Parathyroid adenoma (tissue), 2 donors: ENCODE data around the gene EIF2S2.
A peak's percentile ranks its signal among the peaks of the same experiment; 100 is the strongest.

Experiments
- H2AFZ ChIP-seq: fragments of 300-600 bp; sonication (generic); one replicate; pipeline ENCODE4 v1.7.0; 2017; ENCODE audit warnings: antibody characterized with exemption, mild to moderate bottlenecking
- H3K27ac ChIP-seq: fragments of 300-600 bp; sonication (generic); one replicate; pipeline ENCODE4 v1.7.0; 2017
- H3K27me3 ChIP-seq: fragments of 300-600 bp; sonication (generic); one replicate; pipeline ENCODE4 v1.7.0; 2017; ENCODE audit warnings: low read length; ENCODE audit not compliant: control insufficient read depth, insufficient read depth
- H3K36me3 ChIP-seq: fragments of 300-600 bp; sonication (generic); one replicate; pipeline ENCODE4 v1.7.0; 2017; ENCODE audit warnings: low read length; ENCODE audit not compliant: control insufficient read depth, insufficient read depth
- H3K4me1 ChIP-seq: fragments of 300-600 bp; sonication (generic); one replicate; pipeline ENCODE4 v1.7.0; 2017; ENCODE audit warnings: control low read depth
- H3K4me2 ChIP-seq: fragments of 300-600 bp; sonication (generic); one replicate; pipeline ENCODE4 v1.7.0; 2017; ENCODE audit warnings: low read length
- H3K4me3 ChIP-seq: fragments of 300-600 bp; sonication (generic); one replicate; pipeline ENCODE4 v1.7.0; 2017; ENCODE audit warnings: low read depth, low read length
- H3K79me2 ChIP-seq: fragments of 300-600 bp; sonication (generic); one replicate; pipeline ENCODE4 v1.7.0; 2017; ENCODE audit warnings: control low read depth
- H3K9ac ChIP-seq: fragments of 300-600 bp; sonication (generic); one replicate; pipeline ENCODE4 v1.7.0; 2017; ENCODE audit warnings: mild to moderate bottlenecking
- H3K9me3 ChIP-seq: fragments of 300-600 bp; sonication (generic); one replicate; pipeline ENCODE4 v1.7.0; 2017; ENCODE audit warnings: low read length; ENCODE audit not compliant: control insufficient read depth
- CTCF ChIP-seq: fragments of 300-600 bp; sonication (generic); IDR thresholded peaks from one replicate; pipeline ENCODE4 v1.7.0; 2017; ENCODE audit warnings: antibody characterized with exemption, mild to moderate bottlenecking
- donor health status: primary hyperparathyroidism.

Gene EIF2S2

DNA sequence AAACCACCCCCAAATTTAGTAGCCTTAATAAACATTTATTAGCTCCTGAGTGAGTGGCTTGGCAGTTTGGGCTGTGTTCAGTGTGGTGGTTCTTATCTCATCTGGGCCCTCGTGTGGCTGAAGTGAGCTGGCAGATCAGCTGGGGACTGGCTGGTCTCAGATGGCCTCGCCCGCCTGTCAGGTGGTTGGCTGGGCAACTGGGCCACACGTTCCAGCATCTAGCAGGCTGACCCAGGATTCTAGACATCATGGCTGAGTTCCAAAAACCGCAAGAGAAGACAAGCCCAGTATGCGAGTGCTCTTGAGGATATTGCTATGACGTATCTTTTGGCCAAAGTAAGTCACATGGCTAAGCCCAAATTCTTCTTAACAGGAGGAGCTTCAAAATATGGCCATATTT is 28.9 kb downstream of the EIF2S2 start:
- no peak overlapping the region for H3K4me3 ChIP-seq
- H3K27ac ChIP-seq: peak overlapping the region; percentile 7
- H3K79me2 ChIP-seq: peaks cover 9% of the 10 kb centered on the region
- no peaks in the 10 kb centered on the region for H3K36me3 ChIP-seq
- no peak overlapping the region for H3K9ac ChIP-seq
- TF ChIP-seq CTCF: no peak
- no peak overlapping the region for H2AFZ ChIP-seq
- H3K4me1 ChIP-seq: peaks cover 6% of the 10 kb centered on the region
- H3K4me2 ChIP-seq: no peak overlapping the region
- H3K9me3 ChIP-seq: no peaks in the 10 kb centered on the region
- H3K27me3 ChIP-seq: no peaks in the 10 kb centered on the region

GRCh38 chr20:34082232-34082887 is 29.7 kb downstream of the EIF2S2 start:
- Histone ChIP-seq H3K27me3 (no peaks in the 10 kb centered on the region), H3K36me3 (no peaks in the 10 kb centered on the region), H3K9me3 (no peaks in the 10 kb centered on the region), H3K4me3 (no peak overlapping the region), H3K79me2 (peaks cover 15% of the 10 kb centered on the region), H3K4me2 (no peak overlapping the region), H3K4me1 (peaks cover 6% of the 10 kb centered on the region), H2AFZ (no peak overlapping the region), H3K9ac (no peak overlapping the region), H3K27ac (peak overlapping the region; percentile 7)
- TF ChIP-seq CTCF: no peak

DNA sequence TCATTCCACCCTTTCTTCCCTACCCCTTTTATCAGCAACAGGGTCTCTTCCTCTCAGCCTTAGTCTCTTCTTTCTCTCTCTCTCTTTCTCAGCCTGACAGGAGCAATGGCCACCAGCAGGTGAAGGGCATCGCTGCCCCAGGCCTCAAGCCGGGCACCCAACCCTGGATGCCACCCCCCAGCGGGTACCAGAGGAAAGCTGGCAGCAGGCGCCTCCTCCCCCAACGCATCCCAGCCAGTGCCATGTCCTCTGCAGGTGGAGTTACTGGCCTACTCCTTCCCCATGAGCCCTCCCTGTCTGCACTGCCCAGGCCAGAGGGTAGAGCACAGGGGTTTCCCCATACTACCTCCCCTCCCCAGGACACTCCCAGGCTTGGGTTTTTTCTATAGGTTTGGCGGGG is 32.2 kb downstream of the EIF2S2 start:
- peaks cover 6% of the 10 kb centered on the region for H3K4me1 ChIP-seq
- H3K4me2 ChIP-seq: no peak overlapping the region
- H3K9me3 ChIP-seq: no peaks in the 10 kb centered on the region
- peaks cover 22% of the 10 kb centered on the region for H3K79me2 ChIP-seq
- H3K36me3 ChIP-seq: no peaks in the 10 kb centered on the region
- no peak for TF ChIP-seq CTCF
- no peak overlapping the region for H3K9ac ChIP-seq
- H3K27ac ChIP-seq: no peak overlapping the region
- no peak overlapping the region for H2AFZ ChIP-seq
- no peaks in the 10 kb centered on the region for H3K27me3 ChIP-seq
- H3K4me3 ChIP-seq: no peak overlapping the region

DNA sequence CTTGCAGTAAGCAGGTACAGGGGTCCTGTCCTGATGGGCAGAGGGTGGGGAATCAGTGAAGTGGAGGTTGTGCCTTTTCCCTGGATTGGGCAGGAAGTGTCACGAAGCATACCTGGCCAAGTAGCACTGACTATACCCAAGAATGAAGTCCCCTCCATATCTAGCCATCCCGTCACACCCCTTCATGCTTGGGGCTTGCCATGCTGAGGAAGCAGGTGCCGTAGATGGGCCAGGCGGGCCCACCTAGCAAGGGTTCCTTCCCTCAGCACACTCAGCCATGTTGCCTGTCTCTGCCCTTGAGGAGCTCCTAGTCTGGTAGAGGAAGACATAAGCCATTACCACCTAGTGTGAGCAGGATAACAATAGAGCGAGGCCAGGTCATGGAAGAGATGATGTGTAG is 33.5 kb downstream of the EIF2S2 start:
- Histone ChIP-seq H2AFZ (no peak overlapping the region), H3K27me3 (no peaks in the 10 kb centered on the region), H3K27ac (no peak overlapping the region), H3K36me3 (no peaks in the 10 kb centered on the region), H3K9me3 (no peaks in the 10 kb centered on the region), H3K4me3 (no peak overlapping the region), H3K9ac (no peak overlapping the region), H3K79me2 (peaks cover 32% of the 10 kb centered on the region), H3K4me2 (no peak overlapping the region), H3K4me1 (no peaks in the 10 kb centered on the region)
- no peak for TF ChIP-seq CTCF

DNA sequence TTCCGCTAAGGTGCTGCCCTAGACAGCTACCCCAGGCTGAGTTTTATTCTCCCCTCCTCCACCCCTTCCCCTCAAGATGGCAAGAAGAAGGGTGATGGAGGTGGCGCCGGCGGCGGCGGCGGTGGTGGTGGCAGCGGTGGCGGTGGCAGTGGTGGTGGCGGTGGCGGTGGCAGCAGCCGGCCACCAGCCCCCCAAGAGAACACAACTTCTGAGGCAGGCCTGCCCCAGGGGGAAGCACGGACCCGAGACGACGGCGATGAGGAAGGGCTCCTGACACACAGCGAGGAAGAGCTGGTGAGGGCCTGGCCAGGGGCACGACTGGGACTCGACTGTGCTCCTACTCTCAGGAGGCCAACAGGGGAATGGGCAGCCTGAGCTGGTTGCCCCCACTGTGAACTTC is 35.1 kb downstream of the EIF2S2 start:
- peaks cover 43% of the 10 kb centered on the region for H3K79me2 ChIP-seq
- H3K36me3 ChIP-seq: no peaks in the 10 kb centered on the region
- no peak overlapping the region for H2AFZ ChIP-seq
- H3K27me3 ChIP-seq: no peaks in the 10 kb centered on the region
- H3K27ac ChIP-seq: no peak overlapping the region
- no peaks in the 10 kb centered on the region for H3K4me1 ChIP-seq
- no peak for TF ChIP-seq CTCF
- no peak overlapping the region for H3K9ac ChIP-seq
- no peaks in the 10 kb centered on the region for H3K9me3 ChIP-seq
- H3K4me3 ChIP-seq: no peak overlapping the region
- no peak overlapping the region for H3K4me2 ChIP-seq
